Thyroid gland (tissue), 4 donors: Measurements from ENCODE around the gene F2RL2.

ENCODE experiments used
- CTCF ChIP-seq, 6 experiments: fragments of 200-600 bp in 3 of 6; fragments of 450-650 bp in 3 of 6; sonication (generic) in 3 of 6; IDR thresholded peaks; one replicate each; pipeline ENCODE4 v1.5.1; 2016 to 2019; ENCODE audit warnings: antibody characterized with exemption in 6 of 6, mild to moderate bottlenecking in 2 of 6, inconsistent platforms in 1 of 6, moderate library complexity in 1 of 6
- POLR2A ChIP-seq, 2 donors: fragments of 450-650 bp; IDR thresholded peaks; one replicate each; pipeline ENCODE4 v1.6.1; 2017; ENCODE audit warnings: antibody characterized with exemption in 2 of 2, mild to moderate bottlenecking in 2 of 2, moderate library complexity in 1 of 2

GRCh38 chr5:76608833-76609232 lies 14.4 kb downstream of the F2RL2 start:
- no peak for TF ChIP-seq CTCF (IDR thresholded peaks at IDR 0.05)
- no peak for TF ChIP-seq POLR2A (IDR thresholded peaks at IDR 0.05)
